ENCODE data around the gene PPM1E.

The PPM1E gene

DNA sequence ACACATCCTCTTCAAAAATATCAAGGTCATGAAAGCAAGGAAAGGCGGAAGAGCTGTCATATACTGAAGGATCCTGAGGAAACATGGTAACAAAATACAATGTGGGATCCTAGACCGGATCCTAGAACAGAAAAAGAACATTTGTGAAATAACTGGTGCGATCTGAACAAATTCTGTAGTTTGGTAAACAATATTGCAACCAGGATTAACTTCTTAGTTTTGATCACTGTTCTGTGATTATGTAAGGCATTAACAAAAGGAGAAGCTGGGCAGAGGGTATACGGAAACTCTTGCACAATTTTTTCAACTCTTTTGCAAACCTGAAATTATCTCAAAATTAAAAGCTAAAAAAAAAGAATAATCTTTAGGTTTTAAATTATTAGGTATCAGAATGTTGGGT lies 241.3 kb downstream of the PPM1E start:
- DNase-seq (ENCODE audit: low spot score) = no peak

DNA sequence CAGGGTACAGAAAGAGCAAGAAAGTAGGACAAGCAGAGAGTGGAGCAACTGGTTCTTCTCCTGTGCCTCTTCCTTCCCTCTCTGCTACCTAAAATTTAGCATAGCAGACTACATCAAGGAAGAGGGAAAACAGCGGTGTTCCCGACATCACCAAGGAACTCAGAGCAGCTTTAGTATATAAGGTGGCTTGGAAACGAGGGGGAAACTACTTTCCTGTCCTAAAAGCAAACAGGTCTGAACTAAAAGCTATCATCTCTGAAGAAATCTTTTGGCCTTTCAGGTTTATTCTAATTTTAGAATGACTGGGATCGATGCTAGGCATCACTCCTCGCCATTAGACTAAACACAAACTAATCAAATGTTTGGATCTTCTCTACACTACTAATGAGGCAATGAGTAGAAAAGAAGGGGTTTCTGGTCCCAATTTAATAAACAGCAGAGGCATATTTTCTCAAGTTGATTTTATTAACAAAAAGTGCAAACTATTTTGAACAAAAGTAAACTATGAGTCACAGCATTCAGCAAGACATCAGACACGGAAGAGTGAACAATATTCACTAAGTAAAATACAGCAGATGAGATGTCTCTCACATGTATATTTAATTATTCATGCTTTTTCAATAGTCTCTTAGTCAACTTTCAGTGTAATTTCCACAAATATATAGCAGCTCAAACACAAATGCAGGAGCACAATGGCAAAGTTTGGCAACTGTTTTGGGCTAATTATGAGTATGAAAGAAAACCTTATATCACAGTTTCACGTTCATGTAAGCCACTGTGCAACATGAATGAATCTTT lies 242.3 kb downstream of the PPM1E start:
- DNase-seq (ENCODE audit: low spot score) = no peak

DNA sequence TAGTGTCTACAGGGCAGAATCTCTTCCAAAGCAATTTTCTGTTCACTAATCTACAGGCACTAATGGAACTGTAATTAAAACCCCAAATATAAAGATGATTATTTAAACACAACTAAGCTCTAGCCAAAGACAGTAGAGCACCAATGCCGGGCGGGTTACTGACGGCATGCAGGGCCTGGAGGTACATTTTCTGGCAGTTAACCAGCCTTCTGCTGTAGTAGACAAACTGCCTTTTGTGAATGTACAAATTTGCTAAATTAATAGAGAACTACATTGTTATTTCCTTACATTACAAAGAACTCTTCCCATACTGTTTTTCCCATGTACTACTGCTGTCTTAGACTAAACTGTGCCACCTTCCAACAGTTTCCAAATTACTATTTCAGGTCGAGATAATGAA lies 243.2 kb downstream of the PPM1E start:
- no peak for DNase-seq (ENCODE audit: low spot score)

DNA sequence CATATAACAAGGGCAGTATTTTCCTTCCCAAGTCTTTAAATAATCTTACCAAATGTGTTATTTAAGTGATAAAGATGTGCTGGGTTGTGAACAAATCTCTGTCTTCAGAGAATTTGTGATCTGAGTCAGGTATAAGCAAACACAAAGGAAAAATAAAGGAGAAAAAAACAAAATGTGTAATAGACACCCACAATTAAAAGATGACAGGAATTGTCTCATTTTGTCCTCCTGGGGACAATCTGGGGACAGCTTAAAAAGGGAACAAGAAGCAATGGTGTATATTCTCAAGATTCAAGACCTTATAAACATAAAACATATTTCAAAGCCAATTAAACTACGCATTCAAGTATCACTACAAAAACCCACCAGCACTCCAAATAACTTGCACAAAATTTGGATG lies 243.8 kb downstream of the PPM1E start:
- no peak for DNase-seq (ENCODE audit: low spot score)

DNA sequence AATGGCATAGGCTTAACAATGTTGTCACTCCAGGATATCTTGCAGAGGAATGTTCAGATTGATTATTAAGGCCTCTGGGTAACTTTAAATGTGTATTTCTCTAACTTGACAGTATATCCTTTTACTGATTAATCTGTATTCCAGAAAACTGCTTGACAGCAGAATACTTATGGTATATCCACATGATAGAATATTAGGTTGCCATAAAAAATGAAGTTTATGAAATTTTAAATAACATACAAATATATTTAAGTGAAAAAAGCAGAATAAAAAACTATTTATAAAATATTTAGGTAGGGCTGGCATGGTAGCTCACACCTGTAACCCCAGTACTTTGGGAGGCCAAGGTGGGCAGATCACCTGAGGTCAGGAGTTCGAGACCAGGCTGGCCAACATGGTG lies 244.4 kb downstream of the PPM1E start:
- DNase-seq (ENCODE audit: low spot score) = no peak

DNA sequence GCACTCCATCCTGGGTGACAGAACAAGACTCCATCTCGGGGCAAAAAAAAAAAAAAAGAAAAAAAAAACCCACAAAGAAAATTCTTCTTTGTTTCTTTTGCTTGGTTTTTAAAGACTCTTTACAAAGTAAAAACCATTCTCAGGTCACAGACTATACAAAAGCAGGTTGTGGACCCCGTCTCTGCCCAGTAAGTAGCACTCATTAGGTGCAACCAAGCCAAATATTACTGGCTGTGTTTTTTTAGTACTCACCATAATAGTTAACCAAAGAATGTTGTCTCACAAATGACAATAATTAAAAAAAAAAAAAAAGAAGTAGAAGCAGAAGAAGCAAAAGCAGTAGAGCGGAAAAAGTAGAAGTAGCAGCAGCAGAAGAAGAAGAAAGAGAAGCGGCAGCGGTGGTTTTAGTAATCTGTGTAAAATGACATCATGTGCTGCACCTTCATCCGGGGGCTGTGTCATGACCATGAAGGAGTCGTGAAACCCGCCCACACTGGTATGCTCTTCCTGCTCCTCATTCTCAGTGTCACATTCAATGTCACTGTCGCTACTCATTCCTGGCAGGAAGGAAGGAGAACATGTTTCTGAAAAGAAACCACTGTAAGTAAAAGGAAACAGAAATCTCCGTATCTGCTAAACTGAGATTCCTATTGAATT lies 245.6 kb downstream of the PPM1E start:
- DNase-seq (ENCODE audit: low spot score) = peak; percentile 17

DNA sequence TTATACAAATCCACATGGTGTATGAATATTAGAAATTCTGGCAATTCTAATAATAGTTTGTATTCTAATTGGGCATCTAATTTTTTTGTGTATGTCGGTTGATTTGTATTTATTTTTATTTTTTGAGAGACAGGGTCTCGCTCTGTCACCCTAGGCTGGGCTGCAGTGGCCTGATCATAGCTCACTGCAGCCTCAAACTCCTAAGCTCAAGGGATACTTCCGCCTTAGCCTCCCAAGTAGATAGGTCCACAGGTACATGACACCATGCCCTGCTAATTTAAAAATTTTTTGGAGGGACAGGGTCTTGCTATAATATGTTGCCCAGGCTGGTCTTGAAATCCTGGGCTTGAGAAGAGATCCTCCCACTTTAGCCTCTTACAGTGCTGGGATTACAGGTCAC lies 246.5 kb downstream of the PPM1E start:
- no peak for DNase-seq (ENCODE audit: low spot score)

DNA sequence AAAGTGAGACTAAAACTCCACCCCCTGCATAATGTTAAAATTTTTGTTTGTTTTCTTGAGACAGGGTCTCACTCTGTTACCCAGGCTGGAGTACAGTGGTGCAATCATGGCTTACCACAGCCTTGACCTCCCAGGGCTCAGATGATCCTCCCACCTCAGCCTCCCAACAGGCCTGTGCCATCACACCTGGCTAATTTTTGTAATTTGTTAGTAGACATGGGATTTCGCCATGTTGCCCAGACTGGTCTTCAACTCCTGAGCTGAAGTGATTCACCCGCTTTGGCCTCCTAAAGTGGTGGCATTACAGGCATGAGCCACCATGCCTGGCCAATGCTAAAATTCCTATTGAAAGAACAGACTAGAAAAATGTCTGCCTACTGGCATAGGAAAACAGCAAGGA lies 247.2 kb downstream of the PPM1E start:
- DNase-seq (ENCODE audit: low spot score) = no peak

DNA sequence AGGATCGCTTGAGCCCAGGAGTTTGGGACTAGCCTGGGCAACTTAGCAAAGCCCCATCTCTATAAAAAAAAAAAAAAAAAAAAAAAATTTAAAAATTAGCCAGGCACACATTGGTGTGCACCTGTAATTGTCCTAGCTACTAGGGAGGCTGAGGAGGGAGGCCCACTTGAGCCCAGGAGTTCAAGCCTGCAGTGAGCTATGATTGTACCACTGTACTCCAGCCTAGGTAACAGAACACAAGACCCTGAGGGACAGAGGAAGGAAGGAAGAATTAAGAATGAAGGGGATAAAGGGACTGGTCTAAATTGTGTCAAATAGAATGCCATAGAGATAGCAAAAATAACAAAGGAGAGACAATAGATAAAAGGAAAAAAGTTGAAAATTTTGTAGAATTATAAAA lies 248.2 kb downstream of the PPM1E start:
- DNase-seq (ENCODE audit: low spot score) = no peak

DNA sequence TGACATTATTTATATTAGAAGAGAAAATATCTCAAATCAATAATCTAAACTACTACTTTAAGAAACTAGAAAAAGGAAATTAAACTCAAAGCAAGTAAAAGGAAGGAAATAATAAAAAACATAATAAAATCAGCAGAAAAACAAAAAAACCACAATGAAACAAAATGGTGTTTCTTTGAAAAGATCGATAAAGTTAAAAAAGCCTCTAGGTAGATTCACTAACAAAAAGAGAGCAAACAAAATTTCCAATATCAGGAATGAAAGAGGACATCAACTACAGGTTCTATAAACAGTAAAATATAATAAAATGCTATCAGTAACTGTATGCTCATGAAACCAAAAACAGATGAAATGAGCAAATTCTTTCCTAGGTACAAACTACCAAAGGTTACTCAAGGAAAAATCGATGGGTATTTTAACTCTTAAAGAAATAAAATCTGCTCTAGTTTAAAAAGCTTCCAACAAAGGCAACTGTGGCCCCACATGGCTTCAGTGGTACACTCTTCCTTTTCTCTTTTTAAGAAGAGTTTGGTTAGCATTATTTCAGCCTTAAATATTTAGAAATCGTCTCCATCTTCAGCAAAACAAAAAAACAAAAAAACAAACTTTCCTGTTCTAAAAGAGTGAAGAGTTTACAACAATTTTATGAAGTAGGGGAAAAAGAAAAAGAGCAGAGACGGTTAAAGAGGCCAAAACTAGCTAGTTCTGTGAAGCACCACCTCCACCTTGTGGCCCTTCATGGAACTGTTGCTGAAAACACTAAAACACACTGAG lies 248.9 kb downstream of the PPM1E start:
- peak; percentile 70 for DNase-seq (ENCODE audit: low spot score)

DNA sequence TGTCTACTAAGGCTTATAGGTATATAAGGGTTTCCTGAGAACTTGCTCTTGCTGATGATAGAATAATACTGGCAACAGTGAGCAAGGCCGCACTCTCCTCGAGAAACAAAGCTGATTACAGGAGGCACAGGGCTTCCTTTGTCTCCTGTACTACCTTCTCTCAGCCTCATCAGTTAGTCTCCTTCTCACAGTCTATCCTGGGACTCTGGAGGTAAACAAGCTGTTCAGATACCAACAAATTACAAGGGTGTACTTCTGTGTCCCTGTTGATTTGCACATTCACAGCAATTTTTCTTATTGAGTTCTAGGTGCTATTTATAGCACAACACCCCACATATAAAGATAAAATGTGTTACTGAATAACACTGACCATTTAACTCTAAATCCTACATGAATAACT lies 252.3 kb downstream of the PPM1E start:
- DNase-seq (ENCODE audit: low spot score) = no peak

DNA sequence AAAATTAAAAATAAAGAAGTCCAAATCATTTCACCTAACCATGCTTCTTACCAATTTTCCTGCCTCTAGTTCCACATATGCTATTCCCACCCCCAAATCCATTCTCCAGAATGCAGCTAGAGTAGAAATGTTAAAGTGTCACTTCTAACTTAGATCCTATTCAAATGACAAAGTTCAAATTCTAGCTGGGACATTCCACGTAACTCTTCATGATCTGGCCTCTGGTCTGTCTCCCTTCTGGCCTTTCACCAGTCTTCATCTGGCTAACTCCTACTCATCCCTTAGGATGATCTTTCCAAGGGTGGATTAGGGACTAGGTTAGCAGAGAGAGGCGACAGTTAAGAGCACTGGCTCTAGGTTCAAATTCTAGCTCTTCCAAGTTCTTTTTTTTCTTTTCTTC lies 253.1 kb downstream of the PPM1E start:
- DNase-seq (ENCODE audit: low spot score) = no peak

DNA sequence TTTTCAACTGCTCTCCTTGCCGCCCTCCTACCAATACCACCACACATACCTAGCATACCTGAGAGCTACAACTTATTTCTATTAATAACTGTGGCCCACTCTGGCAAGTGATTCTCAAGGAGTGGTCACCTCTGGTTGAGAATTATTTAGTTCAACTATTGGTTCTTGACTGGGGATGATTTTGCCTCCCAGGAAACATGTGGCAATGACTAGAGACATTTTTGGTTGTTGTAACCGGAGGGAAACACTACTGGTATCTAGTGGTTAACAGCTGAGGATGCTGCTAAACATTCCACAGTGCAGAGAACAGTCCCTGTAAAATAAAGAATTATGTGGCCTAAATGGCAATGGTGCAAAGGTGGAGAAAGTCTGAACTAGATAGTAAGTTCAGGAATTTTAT lies 254.4 kb downstream of the PPM1E start:
- DNase-seq (ENCODE audit: low spot score) = no peak

DNA sequence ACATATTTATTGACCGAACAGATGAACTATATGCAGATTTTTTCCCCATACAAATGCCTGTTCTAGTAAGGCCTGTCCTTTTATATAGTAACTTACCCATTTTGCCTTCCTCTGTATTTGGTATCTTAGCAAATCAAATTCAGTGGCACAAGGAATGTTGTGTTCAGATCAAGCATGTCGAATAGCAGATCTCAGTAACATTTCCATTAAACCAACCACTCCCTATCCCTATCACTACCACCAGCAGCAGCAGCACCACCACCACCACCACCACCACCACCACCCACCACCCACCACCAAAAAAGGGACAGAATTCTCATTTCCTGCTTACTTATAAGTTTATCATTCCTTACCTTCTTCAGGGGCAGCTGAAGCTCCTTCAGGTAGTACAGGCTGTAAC lies 256.3 kb downstream of the PPM1E start:
- DNase-seq (ENCODE audit: low spot score) = no peak

DNA sequence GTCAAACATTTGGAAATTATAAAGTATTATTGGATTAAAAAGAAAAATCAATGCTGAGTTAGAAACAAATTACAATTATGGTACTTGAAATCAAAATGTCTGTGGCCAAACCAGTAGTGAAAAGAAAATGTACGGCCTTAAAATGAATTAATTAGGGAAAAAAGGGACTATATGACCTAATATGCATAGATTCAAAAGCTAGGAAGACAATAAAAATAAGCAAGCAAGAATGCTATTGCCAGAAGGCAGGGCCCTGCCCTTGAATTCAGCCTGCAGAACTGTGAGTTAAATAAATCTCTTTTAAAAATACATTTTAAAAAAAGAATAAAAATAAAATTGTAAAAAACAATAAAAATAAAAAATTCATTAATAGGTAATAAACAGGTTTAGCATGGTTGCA lies 262.4 kb downstream of the PPM1E start:
- DNase-seq (ENCODE audit: low spot score) = no peak

DNA sequence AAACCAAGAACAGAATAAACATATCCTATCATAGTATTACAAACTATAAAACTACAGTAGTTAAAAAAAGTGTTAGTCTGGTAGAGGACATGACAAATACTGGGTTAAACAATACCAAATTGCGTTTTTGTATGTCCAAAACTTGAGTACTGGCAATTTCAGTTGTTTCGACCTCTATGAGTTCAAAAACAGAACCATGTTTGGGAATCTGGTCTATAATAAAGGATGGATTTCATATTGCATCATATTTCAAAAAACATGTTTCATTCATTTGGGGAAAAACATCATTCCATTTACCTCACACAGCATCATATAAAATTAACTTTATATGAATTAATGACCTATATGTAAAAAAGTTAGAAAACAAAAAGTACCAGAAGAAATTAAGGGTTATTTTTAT lies 269.3 kb downstream of the PPM1E start:
- DNase-seq (ENCODE audit: low spot score) = no peak

DNA sequence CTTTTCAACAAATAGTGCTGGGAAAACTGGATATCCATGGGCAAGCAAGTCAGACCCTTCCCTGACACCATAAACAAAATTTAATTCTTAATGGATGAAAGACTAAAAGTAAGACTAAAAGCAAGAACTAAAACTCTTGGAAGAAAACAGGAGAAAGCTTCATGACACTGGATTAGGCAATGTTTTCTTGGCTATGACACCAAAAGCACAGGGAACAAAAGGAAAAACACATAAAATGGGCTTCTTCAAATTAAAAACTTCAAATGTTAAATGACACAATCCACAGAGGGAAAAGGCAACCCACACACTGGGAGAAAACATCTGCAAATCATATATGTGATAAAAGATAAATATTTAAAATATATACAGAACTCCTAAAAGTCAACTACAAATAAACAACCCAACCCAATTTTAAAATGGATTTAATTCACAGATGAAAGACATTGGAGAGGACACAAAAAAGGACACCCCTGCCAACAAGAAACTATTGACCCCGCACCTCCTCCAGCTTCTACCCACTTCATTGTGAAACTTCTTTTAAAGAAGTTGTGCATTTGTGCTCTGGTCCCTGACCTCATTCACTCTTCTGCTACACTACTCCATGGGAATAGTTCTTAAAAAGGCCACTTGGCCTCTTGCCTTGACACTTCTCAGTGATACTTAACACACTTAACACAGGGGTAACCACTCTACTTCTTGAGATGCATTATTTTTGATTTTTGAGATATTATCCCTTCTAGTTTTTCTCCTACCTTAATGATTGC lies 270.7 kb downstream of the PPM1E start:
- no peak for DNase-seq (ENCODE audit: low spot score)

DNA sequence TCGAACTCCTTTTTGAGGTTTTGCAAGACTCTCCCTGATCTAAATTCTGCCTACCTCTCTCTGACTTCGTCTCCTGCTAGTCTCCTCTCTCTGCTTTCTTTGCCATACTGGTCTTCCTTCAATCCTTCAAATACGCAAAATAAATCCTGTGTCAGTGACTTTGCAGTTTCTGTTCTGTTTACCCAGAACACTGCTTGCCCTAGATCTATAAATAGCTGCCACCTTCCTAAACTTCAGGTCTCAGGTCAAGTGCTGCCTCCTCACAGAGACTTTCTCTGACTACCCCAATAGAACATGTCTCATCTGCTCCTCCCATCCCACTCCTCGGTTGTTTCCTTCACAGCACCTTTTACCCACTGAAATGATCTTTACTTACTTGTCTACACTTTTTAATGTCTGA lies 272.1 kb downstream of the PPM1E start:
- no peak for DNase-seq (ENCODE audit: low spot score)

DNA sequence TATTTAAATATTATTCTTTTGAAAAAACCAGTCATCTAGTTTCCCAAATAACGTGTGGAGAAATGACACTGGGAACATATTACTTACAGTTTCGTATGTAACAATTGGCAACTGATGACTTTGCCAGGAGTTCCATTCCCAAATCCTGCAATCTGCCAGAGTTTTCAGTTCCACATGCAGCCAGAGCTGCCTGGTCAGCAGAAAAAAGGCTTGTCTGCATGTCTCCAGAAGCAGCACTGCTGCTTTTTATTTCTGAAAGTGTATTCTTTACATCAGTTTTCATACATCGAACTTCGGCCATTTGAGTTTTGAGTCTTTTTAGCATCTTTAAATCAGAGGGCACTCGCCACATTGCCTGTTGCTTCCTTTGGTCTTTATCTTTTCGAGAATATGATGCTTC lies 272.7 kb downstream of the PPM1E start:
- DNase-seq (ENCODE audit: low spot score) = no peak

DNA sequence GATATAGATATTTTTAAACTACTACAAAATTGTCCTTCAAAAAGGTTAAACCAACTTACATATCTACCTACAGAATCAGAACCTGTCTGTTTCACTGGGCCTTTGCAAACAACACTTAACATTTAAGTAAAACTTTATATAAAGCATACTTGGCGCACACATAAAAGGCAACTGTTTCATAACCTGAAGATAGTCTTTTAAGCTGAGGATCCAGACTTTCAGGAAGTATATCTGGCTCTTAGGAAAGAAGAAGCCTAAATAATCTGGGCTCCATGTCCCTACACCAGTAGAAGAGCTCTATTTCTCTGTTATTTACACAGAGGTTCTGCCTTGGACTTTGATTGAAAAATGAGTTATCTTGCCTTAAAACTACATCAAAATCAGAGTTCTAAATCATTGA lies 275.2 kb downstream of the PPM1E start:
- no peak for DNase-seq (ENCODE audit: low spot score)
